Omental fat pad (tissue), 4 donors: Measurements from ENCODE around the gene PLA2G4B. TPM values are rescaled to one million over a fixed set of nuclear protein-coding genes. Genes with fewer than 3 reads are reported as not detected.

Experiments used
- ATAC-seq: fragments of 150-250 bp; one replicate; pipeline ENCODE4 v1.9.1; 2016; ENCODE audit warnings: mild to moderate bottlenecking, moderate library complexity; ENCODE audit not compliant: low FRiP score
- DNase-seq: peaks from one replicate; pipeline ENCODE4 v3.0.0-alpha.2; 2019; ENCODE audit warnings: low spot score
- total RNA-seq, 4 donors: library from RNA; depleted of rRNA; stranded (reverse); fragments of >200 nt; gene quantifications; one replicate each; pipeline ENCODE4 v1.1.0, GENCODE V29; 2016
- TF ChIP-seq, protein P1 (sequence below), 3 donors: fragments of 450-650 bp; IDR thresholded peaks; one replicate each; pipeline ENCODE4 v1.5.1; 2016 to 2017; ENCODE audit warnings: antibody characterized with exemption in 3 of 3, mild to moderate bottlenecking in 3 of 3, moderate library complexity in 2 of 3

Gene PLA2G4B
- total RNA-seq, 4 donors from 2014 or later: 1.1 to 13.6 (median 2.3) TPM

- TF ChIP-seq, protein P1, sequence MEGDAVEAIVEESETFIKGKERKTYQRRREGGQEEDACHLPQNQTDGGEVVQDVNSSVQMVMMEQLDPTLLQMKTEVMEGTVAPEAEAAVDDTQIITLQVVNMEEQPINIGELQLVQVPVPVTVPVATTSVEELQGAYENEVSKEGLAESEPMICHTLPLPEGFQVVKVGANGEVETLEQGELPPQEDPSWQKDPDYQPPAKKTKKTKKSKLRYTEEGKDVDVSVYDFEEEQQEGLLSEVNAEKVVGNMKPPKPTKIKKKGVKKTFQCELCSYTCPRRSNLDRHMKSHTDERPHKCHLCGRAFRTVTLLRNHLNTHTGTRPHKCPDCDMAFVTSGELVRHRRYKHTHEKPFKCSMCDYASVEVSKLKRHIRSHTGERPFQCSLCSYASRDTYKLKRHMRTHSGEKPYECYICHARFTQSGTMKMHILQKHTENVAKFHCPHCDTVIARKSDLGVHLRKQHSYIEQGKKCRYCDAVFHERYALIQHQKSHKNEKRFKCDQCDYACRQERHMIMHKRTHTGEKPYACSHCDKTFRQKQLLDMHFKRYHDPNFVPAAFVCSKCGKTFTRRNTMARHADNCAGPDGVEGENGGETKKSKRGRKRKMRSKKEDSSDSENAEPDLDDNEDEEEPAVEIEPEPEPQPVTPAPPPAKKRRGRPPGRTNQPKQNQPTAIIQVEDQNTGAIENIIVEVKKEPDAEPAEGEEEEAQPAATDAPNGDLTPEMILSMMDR (IDR thresholded peaks at IDR 0.05): no peak
- DNase-seq (no peak), ATAC-seq (no peak)
Observed at GRCh38 chr15:41801185-41801584, 37.5 kb upstream of the PLA2G4B start.

DNA sequence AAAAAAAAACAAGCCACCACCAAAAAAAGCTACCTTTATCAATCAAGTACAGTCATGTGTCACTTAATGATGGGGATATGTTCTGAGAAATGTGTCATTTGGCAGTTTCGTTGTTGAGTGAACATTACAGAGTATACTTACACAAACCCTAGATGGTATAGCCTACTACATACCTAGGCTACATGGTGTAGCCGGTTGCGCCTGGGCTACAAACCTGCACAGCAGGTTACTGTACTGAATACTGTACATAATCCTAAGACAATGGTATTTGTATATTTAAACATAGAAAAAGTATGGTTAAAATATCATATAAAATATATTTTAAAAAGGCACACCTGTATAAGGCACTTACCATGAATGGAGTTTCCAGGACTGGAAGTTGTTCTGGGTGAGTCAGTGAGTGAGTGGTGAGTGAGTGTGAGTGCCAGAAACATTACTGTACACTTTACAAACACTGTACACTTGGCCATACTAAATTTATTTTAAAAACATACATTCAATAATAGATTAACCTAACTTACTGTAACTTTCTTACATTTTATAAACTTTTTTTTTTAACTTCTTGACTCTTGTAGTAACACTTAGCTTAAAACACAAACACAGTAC, 36.7 kb upstream of the PLA2G4B start:
- no peak for DNase-seq
- TF ChIP-seq, protein P1 (IDR thresholded peaks at IDR 0.05): no peak
- ATAC-seq: no peak

GRCh38 chr15:41804361-41804760, 34.3 kb upstream of the PLA2G4B start:
- DNase-seq (no peak), ATAC-seq (peak; percentile 36)
- TF ChIP-seq, protein P1 (IDR thresholded peaks at IDR 0.05): no peak

- no peak for ATAC-seq
- DNase-seq: no peak
- TF ChIP-seq, protein P1 (IDR thresholded peaks at IDR 0.05): no peak
Observed at GRCh38 chr15:41804916-41805666, 33.6 kb upstream of the PLA2G4B start.

GRCh38 chr15:41805711-41806110, 32.9 kb upstream of the PLA2G4B start:
- TF ChIP-seq, protein P1 (IDR thresholded peaks at IDR 0.05): no peak
- no peak for ATAC-seq
- no peak for DNase-seq

GRCh38 chr15:41806291-41807181, 32.1 kb upstream of the PLA2G4B start:
- ATAC-seq: peak; percentile 63
- no peak for DNase-seq
- TF ChIP-seq, protein P1 (IDR thresholded peaks at IDR 0.05): no peak
